SK-N-SH (cell line): ENCODE results near the gene EXOC3L1. TPM values are rescaled to one million over a fixed set of nuclear protein-coding genes. Genes with fewer than 3 reads are reported as not detected.

Source experiments
- CTCF ChIA-PET: fragments of 300-600, 350-600 bp; formaldehyde crosslinking; extraction: SDS; loops from one replicate; lab custom pipeline; 2021; lab: Yijun Ruan, JAX
- POLR2A ChIA-PET: fragments of 350-600 bp; sonication (Branson Sonifier 250); formaldehyde crosslinking; extraction: SDS; loops from one replicate; lab custom pipeline; 2020; ENCODE audit warnings: antibody characterized with exemption, inconsistent platforms; lab: Yijun Ruan, JAX
- DNase-seq: peaks from one replicate; pipeline ENCODE4 v3.0.0; 2012
- H2AFZ ChIP-seq: fragments of 200-600 bp; sonication (generic); 2 replicates; pipeline ENCODE4 v1.8.1; 2016; ENCODE audit warnings: antibody characterized with exemption, mild to moderate bottlenecking, low read depth
- H3F3A ChIP-seq: fragments of 200-600 bp; sonication (generic); replicated peaks from 2 replicates; pipeline ENCODE3; 2016; ENCODE audit warnings: antibody characterized with exemption, mild to moderate bottlenecking; ENCODE audit not compliant: insufficient read depth
- H3K27ac ChIP-seq, 2 experiments: fragments of 200-500 bp in 1 of 2; fragments of 200-600 bp in 1 of 2; sonication (Bioruptor generic) in 1 of 2; sonication (generic), shearing (Covaris generic) in 1 of 2; 2 replicates each; pipeline versions ENCODE4 v1.5.1 to v1.6.1; 2014 to 2016; ENCODE audit warnings: low read depth in 2 of 2, inconsistent platforms in 1 of 2, low read length in 1 of 2, mild to moderate bottlenecking in 1 of 2, mixed read lengths in 1 of 2
- H3K27me3 ChIP-seq: fragments of 200-600 bp; sonication (generic), shearing (Covaris generic); 2 replicates; pipeline ENCODE4 v1.6.1; 2016; ENCODE audit warnings: mixed run types; ENCODE audit not compliant: insufficient read depth
- H3K36me3 ChIP-seq, 2 experiments: fragments of 200-500 bp in 1 of 2; fragments of 200-600 bp in 1 of 2; sonication (Bioruptor generic) in 1 of 2; sonication (generic) in 1 of 2; replicated peaks in 1 of 2; 2 replicates each; pipeline versions ENCODE3 to v1.5.1; 2014 to 2016; ENCODE audit warnings: low read length in 1 of 2, mild to moderate bottlenecking in 1 of 2; ENCODE audit not compliant: insufficient read depth in 2 of 2, control insufficient read depth in 1 of 2
- H3K4me1 ChIP-seq, 2 experiments: fragments of 200-500 bp in 1 of 2; fragments of 200-600 bp in 1 of 2; sonication (Bioruptor generic) in 1 of 2; sonication (generic), shearing (Covaris generic) in 1 of 2; 2 replicates each; pipeline versions ENCODE4 v1.5.1 to v1.6.1; 2014 to 2016; ENCODE audit warnings: low read depth in 1 of 2, low read length in 1 of 2, mixed run types in 1 of 2; ENCODE audit not compliant: insufficient read depth in 2 of 2, control insufficient read depth in 1 of 2
- H3K4me2 ChIP-seq: fragments of 200-600 bp; sonication (generic), shearing (Covaris generic); 2 replicates; pipeline ENCODE4 v1.6.1; 2017; ENCODE audit warnings: mixed run types
- H3K4me3 ChIP-seq, 2 experiments: fragments of 200-500 bp in 1 of 2; fragments of 200-600 bp in 1 of 2; sonication (Bioruptor generic) in 1 of 2; sonication (generic), shearing (Covaris generic) in 1 of 2; 2 replicates each; pipeline versions ENCODE4 v1.5.1 to v1.8.1; 2014 to 2016; ENCODE audit warnings: low read depth in 2 of 2, inconsistent platforms in 1 of 2, low read length in 1 of 2, mild to moderate bottlenecking in 1 of 2, mixed read lengths in 1 of 2, moderate library complexity in 1 of 2
- H3K79me2 ChIP-seq: fragments of 200-600 bp; sonication (generic); 2 replicates; pipeline ENCODE4 v1.8.1; 2017; ENCODE audit warnings: mild to moderate bottlenecking; ENCODE audit not compliant: insufficient read depth
- H3K9ac ChIP-seq: fragments of 200-600 bp; sonication (generic); 2 replicates; pipeline ENCODE4 v1.6.1; 2017; ENCODE audit warnings: mixed run types
- H3K9me2 ChIP-seq: fragments of 200-600 bp; sonication (generic); 2 replicates; pipeline ENCODE4 v1.6.1; 2017; ENCODE audit warnings: mixed run types
- H3K9me3 ChIP-seq: fragments of 200-600 bp; sonication (generic); 2 replicates; pipeline ENCODE4 v1.6.1; 2017; ENCODE audit warnings: mixed run types, mild to moderate bottlenecking, moderate library complexity
- H4K20me1 ChIP-seq: fragments of 200-600 bp; sonication (generic); 2 replicates; pipeline ENCODE4 v1.6.1; 2017; ENCODE audit warnings: mild to moderate bottlenecking, mixed run types; ENCODE audit not compliant: insufficient read depth
- CHD2 ChIP-seq: fragments of 150-350 bp; IDR thresholded peaks from 2 replicates; pipeline ENCODE4 v1.6.1; 2018; ENCODE audit warnings: low read length; ENCODE audit not compliant: partially characterized antibody
- EP300 ChIP-seq, 2 experiments: IDR thresholded peaks; 2 replicates each; pipeline versions ENCODE4 v1.4.0 to v1.6.1; 2012; ENCODE audit warnings: borderline replicate concordance in 1 of 2, low read depth in 1 of 2, low read length in 1 of 2
- FOXJ3 ChIP-seq: sonication (generic); formaldehyde crosslinking; IDR thresholded peaks from 2 replicates; pipeline ENCODE4 v1.5.1; 2020; ENCODE audit warnings: mild to moderate bottlenecking, missing genetic modification reagents
- GABPA ChIP-seq: IDR thresholded peaks from 2 replicates; pipeline ENCODE4 v1.4.0; 2012; ENCODE audit warnings: low read depth, mild to moderate bottlenecking
- IRF3 ChIP-seq: fragments of 150-350 bp; IDR thresholded peaks from 2 replicates; pipeline ENCODE4 v1.6.1; 2016; ENCODE audit warnings: mild to moderate bottlenecking, low read depth, low read length
- JUND ChIP-seq: IDR thresholded peaks from 2 replicates; pipeline ENCODE4 v1.4.0; 2012
- MXI1 ChIP-seq: IDR thresholded peaks from 2 replicates; pipeline ENCODE4 v1.6.1; 2012; ENCODE audit warnings: mild to moderate bottlenecking, low read depth, low read length, improper control_type of control experiment
- NFIC ChIP-seq: IDR thresholded peaks from 2 replicates; pipeline ENCODE4 v1.4.0; 2012; ENCODE audit warnings: borderline replicate concordance
- NRF1 ChIP-seq: IDR thresholded peaks from 2 replicates; pipeline ENCODE4 v1.6.1; 2012; ENCODE audit warnings: low read depth, mild to moderate bottlenecking, low read length
- PBX3 ChIP-seq: IDR thresholded peaks from 2 replicates; pipeline ENCODE4; 2012
- POLR2AphosphoS5 ChIP-seq: IDR thresholded peaks from 2 replicates; pipeline ENCODE4 v1.6.1; 2012; ENCODE audit warnings: low read depth, low read length
- RFX5 ChIP-seq: IDR thresholded peaks from 2 replicates; pipeline ENCODE4 v1.6.1; 2012; ENCODE audit warnings: mild to moderate bottlenecking, improper control_type of control experiment, low read length
- SIN3A ChIP-seq: IDR thresholded peaks from 2 replicates; pipeline ENCODE4 v1.6.1; 2012; ENCODE audit warnings: low read depth, mild to moderate bottlenecking, low read length, moderate library complexity, borderline replicate concordance
- SMC3 ChIP-seq: IDR thresholded peaks from 2 replicates; pipeline ENCODE4 v1.6.1; 2012; ENCODE audit warnings: low read depth, low read length, improper control_type of control experiment
- TCF12 ChIP-seq: IDR thresholded peaks from 2 replicates; pipeline ENCODE4 v1.4.0; 2012
- TEAD4 ChIP-seq: IDR thresholded peaks from 2 replicates; pipeline ENCODE4 v1.4.0; 2012; ENCODE audit warnings: mild to moderate bottlenecking, borderline replicate concordance; ENCODE audit not compliant: insufficient read depth
- YY1 ChIP-seq: IDR thresholded peaks from 2 replicates; pipeline ENCODE4 v1.4.0; 2012; ENCODE audit warnings: low read depth, mild to moderate bottlenecking
- WGBS: methylation state at CpG from one replicate; pipeline ENCODE4 v1.1.6; 2017; ENCODE audit warnings: low lambda C conversion rate; 5-methylcytosine and 5-hydroxymethylcytosine counted together
- polyA plus RNA-seq, 3 experiments: library from polyadenylated mRNA; depleted of rRNA; stranded (reverse); fragments of >200 nt; gene quantifications; 2 replicates each; pipeline ENCODE4 v1.2.3, GENCODE V29; 2012
- TF ChIP-seq, protein P1 (sequence below): IDR thresholded peaks from 2 replicates; pipeline ENCODE4 v1.4.0; 2012; ENCODE audit warnings: low read depth, borderline replicate concordance
- TF ChIP-seq, protein P2 (sequence below): IDR thresholded peaks from 2 replicates; pipeline ENCODE4 v1.6.1; 2012; ENCODE audit warnings: mild to moderate bottlenecking, low read depth, low read length, moderate library complexity

Gene EXOC3L1
- polyA plus RNA-seq, 1 of the 3 experiments (the other 2 are of a cell fraction) = 0.46 TPM

- CTCF ChIA-PET = interaction anchor here (0.9 to 14.2 kb wide), 13 partner anchors 7 to 210 kb away, joined by 3 to 470 read pairs (median 8); partner anchors contain the start of genes B3GNT9 and CBFB
- no peaks in the 10 kb centered on the region for H3K36me3 ChIP-seq
- POLR2A ChIA-PET = interaction anchor here (1.6 to 3.9 kb wide), 4 partner anchors 11 to 23 kb away, joined by 4 to 37 read pairs (median 8); partner anchors contain the start of gene B3GNT9
- no peaks in the 10 kb centered on the region for H3K79me2 ChIP-seq
- H2AFZ ChIP-seq = no peak overlapping the region
- H3F3A ChIP-seq = peaks cover 12% of the 10 kb centered on the region
- TF ChIP-seq RFX5 (peak; percentile 96), GABPA (no peak)
- TF ChIP-seq, all 33 proteins: peak for 1
- no peak overlapping the region; a peak in 1 of 4 replicates for H3K4me3 ChIP-seq
- H3K4me2 ChIP-seq = no peak overlapping the region
- no peak overlapping the region for H3K9ac ChIP-seq
- no peak for DNase-seq
- H3K27ac ChIP-seq = peak overlapping the region in 1 of 2 experiments; percentile 90; a peak in 2 of 4 replicates
- no peaks in the 10 kb centered on the region for H3K9me3 ChIP-seq
- WGBS = 89% methylated on average over 43 of the region's 44 CpGs
- H4K20me1 ChIP-seq = 0 out of 2 replicates have a peak, but pooled peaks cover 2% of the 10 kb centered on the region
- peaks cover 4 to 30% of the 10 kb centered on the region in 2 experiments; a peak in 1 of 4 replicates for H3K4me1 ChIP-seq
- no peaks in the 10 kb centered on the region for H3K9me2 ChIP-seq
- no peaks in the 10 kb centered on the region for H3K27me3 ChIP-seq
Observed at GRCh38 chr16:67162506-67163163, 27.3 kb downstream of the EXOC3L1 start.

- Histone ChIP-seq H3K4me1 (peaks cover 4 to 30% of the 10 kb centered on the region in 2 experiments; a peak in 1 of 4 replicates), H3K27ac (no peak overlapping the region), H3K36me3 (no peaks in the 10 kb centered on the region), H2AFZ (no peak overlapping the region), H4K20me1 (peaks cover 10% of the 10 kb centered on the region; the same call in 1 of the 2 replicates), H3K9me3 (no peaks in the 10 kb centered on the region), H3K79me2 (no peaks in the 10 kb centered on the region), H3K4me2 (peak overlapping the region; percentile 88; the same call in 1 of the 2 replicates), H3K9me2 (no peaks in the 10 kb centered on the region), H3K9ac (no peak overlapping the region), H3K4me3 (peak overlapping the region in 1 of 2 experiments; percentile 93; a peak in 1 of 4 replicates), H3F3A (peaks cover 14% of the 10 kb centered on the region), H3K27me3 (no peaks in the 10 kb centered on the region)
- 97% methylated on average over 21 of the region's 25 CpGs for WGBS
- no peak for DNase-seq
- ChIA-PET CTCF (interaction anchor here (0.9 to 14.2 kb wide), 4 partner anchors 8 to 140 kb away, joined by 5 to 470 read pairs (median 20); partner anchors contain the start of genes CBFB and NOL3), POLR2A (interaction anchor here (2.5 to 3.9 kb wide), 3 partner anchors 8 to 13 kb away, joined by 6 to 37 read pairs (median 15); partner anchors contain the start of genes B3GNT9 and NOL3)
- no peak for TF ChIP-seq JUND
- TF ChIP-seq FOXJ3 (CRISPR knock-in tag) = no peak
- TF ChIP-seq IRF3 = no peak
- no peak for TF ChIP-seq SMC3
- TF ChIP-seq MXI1 = no peak
- TF ChIP-seq YY1 = no peak
- no peak for TF ChIP-seq TCF12
- TF ChIP-seq EP300 (IDR thresholded peaks at IDR 0.05; ENCODE audit: borderline replicate concordance in 1 of 2, low read depth in 1 of 2, low read length in 1 of 2) = no peak
- TF ChIP-seq, protein P1, sequence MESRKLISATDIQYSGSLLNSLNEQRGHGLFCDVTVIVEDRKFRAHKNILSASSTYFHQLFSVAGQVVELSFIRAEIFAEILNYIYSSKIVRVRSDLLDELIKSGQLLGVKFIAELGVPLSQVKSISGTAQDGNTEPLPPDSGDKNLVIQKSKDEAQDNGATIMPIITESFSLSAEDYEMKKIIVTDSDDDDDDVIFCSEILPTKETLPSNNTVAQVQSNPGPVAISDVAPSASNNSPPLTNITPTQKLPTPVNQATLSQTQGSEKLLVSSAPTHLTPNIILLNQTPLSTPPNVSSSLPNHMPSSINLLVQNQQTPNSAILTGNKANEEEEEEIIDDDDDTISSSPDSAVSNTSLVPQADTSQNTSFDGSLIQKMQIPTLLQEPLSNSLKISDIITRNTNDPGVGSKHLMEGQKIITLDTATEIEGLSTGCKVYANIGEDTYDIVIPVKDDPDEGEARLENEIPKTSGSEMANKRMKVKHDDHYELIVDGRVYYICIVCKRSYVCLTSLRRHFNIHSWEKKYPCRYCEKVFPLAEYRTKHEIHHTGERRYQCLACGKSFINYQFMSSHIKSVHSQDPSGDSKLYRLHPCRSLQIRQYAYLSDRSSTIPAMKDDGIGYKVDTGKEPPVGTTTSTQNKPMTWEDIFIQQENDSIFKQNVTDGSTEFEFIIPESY = no peak
- no peak for TF ChIP-seq NRF1
- TF ChIP-seq, protein P2, sequence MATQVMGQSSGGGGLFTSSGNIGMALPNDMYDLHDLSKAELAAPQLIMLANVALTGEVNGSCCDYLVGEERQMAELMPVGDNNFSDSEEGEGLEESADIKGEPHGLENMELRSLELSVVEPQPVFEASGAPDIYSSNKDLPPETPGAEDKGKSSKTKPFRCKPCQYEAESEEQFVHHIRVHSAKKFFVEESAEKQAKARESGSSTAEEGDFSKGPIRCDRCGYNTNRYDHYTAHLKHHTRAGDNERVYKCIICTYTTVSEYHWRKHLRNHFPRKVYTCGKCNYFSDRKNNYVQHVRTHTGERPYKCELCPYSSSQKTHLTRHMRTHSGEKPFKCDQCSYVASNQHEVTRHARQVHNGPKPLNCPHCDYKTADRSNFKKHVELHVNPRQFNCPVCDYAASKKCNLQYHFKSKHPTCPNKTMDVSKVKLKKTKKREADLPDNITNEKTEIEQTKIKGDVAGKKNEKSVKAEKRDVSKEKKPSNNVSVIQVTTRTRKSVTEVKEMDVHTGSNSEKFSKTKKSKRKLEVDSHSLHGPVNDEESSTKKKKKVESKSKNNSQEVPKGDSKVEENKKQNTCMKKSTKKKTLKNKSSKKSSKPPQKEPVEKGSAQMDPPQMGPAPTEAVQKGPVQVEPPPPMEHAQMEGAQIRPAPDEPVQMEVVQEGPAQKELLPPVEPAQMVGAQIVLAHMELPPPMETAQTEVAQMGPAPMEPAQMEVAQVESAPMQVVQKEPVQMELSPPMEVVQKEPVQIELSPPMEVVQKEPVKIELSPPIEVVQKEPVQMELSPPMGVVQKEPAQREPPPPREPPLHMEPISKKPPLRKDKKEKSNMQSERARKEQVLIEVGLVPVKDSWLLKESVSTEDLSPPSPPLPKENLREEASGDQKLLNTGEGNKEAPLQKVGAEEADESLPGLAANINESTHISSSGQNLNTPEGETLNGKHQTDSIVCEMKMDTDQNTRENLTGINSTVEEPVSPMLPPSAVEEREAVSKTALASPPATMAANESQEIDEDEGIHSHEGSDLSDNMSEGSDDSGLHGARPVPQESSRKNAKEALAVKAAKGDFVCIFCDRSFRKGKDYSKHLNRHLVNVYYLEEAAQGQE = no peak
- no peak for TF ChIP-seq CHD2
- TF ChIP-seq SIN3A = no peak
- TF ChIP-seq POLR2AphosphoS5 = no peak
- no peak for TF ChIP-seq TEAD4
- no peak for TF ChIP-seq NFIC
- no peak for TF ChIP-seq PBX3
Observed at GRCh38 chr16:67161595-67162058, 28.3 kb downstream of the EXOC3L1 start.
